Erythroblast (primary cell): ENCODE data around the gene OCRL.

Experiments used
- GATA1 ChIP-seq: IDR thresholded peaks from 2 replicates; pipeline ENCODE4 v1.6.1; 2011; ENCODE audit warnings: low read depth, mild to moderate bottlenecking, control low read depth, low read length, moderate library complexity
- POLR2A ChIP-seq: IDR thresholded peaks from 2 replicates; pipeline ENCODE4 v1.6.1; 2011; ENCODE audit warnings: mild to moderate bottlenecking, low read length

DNA sequence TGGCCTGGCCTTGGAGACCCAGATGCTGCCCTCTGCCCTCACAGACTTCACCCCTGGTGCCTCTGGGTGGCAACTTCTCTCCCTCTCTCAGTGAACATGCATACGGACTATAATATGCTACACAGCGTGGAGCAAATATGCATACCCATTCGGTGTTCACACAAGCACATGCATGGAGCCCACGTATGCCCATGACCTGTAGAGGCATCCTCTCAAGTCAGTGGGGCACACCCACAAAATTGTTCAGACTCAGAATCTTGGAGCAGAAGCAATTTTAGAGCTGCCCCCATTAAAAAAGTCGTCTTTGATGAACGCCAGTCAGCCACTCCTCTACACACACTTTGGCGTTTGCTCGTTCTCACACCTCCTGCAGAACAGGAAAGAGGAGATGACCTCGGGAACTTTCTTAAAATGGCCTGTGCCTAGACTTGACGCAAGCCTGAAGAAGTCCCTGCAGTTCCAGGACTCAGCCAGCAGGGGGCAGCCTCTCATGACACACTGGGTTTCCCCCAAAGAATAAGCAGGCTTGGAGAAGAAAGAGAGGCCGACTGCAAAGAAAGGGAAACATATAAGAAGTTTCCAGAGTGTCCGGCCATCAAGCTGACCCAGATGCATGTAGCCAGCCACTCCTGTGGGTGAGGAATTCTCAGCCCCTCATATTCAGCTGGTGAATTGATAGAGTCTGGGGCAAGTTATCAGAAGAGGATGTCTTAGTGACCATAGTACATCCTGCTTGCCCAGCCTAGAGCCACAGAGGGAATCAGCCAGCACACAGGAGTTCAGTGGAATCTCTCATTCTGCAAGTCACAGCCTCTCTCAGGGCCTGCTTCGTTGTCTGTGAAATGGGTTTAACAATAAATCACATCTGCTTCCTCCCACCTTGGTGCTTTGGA is 97.4 kb downstream of the OCRL start:
- TF ChIP-seq POLR2A (no peak), GATA1 (no peak)
